ENCODE data around the gene MYL2.

- TF ChIP-seq CTCF (IDR thresholded peaks at IDR 0.05) = no peak
- no peak for TF ChIP-seq POLR2AphosphoS5 (IDR thresholded peaks at IDR 0.05)
- TF ChIP-seq POLR2A (IDR thresholded peaks at IDR 0.05) = no peak
Measured at GRCh38 chr12:110966081-110966760, 45.8 kb upstream of the MYL2 start.
